ENCODE data around the gene CENATAC.

DNA sequence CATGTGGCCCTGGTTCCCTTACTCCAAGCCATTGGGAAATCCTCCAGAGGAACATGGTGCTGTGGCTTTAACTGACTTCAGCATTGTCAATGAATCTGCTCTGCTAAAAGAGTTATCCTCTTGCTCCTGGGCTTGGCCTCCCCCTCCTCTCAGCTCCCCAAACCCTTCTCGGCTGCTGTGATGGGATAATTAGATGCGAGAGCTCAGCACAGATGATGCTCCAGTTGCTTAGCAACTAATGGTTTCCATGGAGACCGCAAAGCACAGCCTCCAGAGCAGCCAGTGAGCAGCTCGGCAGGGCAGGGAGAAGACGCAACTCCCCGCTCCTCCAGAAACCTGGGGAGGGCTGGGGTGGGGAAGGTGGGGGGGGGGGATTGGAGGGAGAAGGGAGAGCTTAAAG is 44.7 kb upstream of the CENATAC start:
- TF ChIP-seq EZH2 (IDR thresholded peaks at IDR 0.05; ENCODE audit: borderline replicate concordance, insufficient read depth, low read length, poor library complexity, severe bottlenecking) (no peak), POLR2AphosphoS5 (IDR thresholded peaks at IDR 0.05) (peak; percentile 76)
- TF ChIP-seq, protein P1, sequence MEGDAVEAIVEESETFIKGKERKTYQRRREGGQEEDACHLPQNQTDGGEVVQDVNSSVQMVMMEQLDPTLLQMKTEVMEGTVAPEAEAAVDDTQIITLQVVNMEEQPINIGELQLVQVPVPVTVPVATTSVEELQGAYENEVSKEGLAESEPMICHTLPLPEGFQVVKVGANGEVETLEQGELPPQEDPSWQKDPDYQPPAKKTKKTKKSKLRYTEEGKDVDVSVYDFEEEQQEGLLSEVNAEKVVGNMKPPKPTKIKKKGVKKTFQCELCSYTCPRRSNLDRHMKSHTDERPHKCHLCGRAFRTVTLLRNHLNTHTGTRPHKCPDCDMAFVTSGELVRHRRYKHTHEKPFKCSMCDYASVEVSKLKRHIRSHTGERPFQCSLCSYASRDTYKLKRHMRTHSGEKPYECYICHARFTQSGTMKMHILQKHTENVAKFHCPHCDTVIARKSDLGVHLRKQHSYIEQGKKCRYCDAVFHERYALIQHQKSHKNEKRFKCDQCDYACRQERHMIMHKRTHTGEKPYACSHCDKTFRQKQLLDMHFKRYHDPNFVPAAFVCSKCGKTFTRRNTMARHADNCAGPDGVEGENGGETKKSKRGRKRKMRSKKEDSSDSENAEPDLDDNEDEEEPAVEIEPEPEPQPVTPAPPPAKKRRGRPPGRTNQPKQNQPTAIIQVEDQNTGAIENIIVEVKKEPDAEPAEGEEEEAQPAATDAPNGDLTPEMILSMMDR (IDR thresholded peaks at IDR 0.05; ENCODE audit: poor library complexity, severe bottlenecking) = no peak

Data from neural cell (in vitro differentiated cells).